HepG2 (cell line): ENCODE measurements around the gene TEX19. TPM values are rescaled to one million over a fixed set of nuclear protein-coding genes. Genes with fewer than 3 reads are reported as not detected.
A peak's percentile ranks its signal among the peaks of the same experiment; 100 is the strongest.

Experiments used
- ERF ChIP-seq: IDR thresholded peaks from 2 replicates; pipeline ENCODE4 v1.6.1; 2018; ENCODE audit warnings: missing biosample characterization, missing genetic modification reagents
- HNF1A ChIP-seq, 2 experiments: sonication (generic) in 1 of 2; formaldehyde crosslinking in 1 of 2; IDR thresholded peaks; 2 replicates each; pipeline versions ENCODE4 v1.4.0 to v1.6.1; 2016 to 2020; ENCODE audit warnings: borderline replicate concordance in 1 of 2, low read depth in 1 of 2, mild to moderate bottlenecking in 1 of 2, missing genetic modification reagents in 1 of 2
- NONO ChIP-seq, 2 experiments: fragments of 450-650 bp in 1 of 2; sonication (generic) in 1 of 2; formaldehyde crosslinking in 1 of 2; IDR thresholded peaks in 1 of 2; conservative IDR thresholded peaks in 1 of 2; 2 replicates each; pipeline versions ENCODE4 v1.6.1 to v1.8.0; 2017 to 2022; ENCODE audit warnings: mild to moderate bottlenecking in 1 of 2, missing genetic modification reagents in 1 of 2, moderate library complexity in 1 of 2
- ZBTB38 ChIP-seq: sonication (generic); formaldehyde crosslinking; IDR thresholded peaks from 2 replicates; pipeline ENCODE4 v1.5.1; 2020; ENCODE audit warnings: mild to moderate bottlenecking, missing genetic modification reagents
- ZFP36L2 ChIP-seq: sonication (generic); formaldehyde crosslinking; IDR thresholded peaks from 2 replicates; pipeline ENCODE4 v1.4.0; 2020; ENCODE audit warnings: missing genetic modification reagents
- ZFY ChIP-seq: sonication (generic); formaldehyde crosslinking; IDR thresholded peaks from 2 replicates; pipeline ENCODE4 v1.4.0; 2020; ENCODE audit warnings: missing genetic modification reagents
- ZMYM4 ChIP-seq: sonication (generic); formaldehyde crosslinking; IDR thresholded peaks from 2 replicates; pipeline ENCODE4 v1.8.1; 2023; ENCODE audit warnings: mild to moderate bottlenecking, missing genetic modification reagents
- ZNF205 ChIP-seq: IDR thresholded peaks from 2 replicates; pipeline ENCODE4 v1.6.1; 2018; ENCODE audit warnings: missing biosample characterization, missing genetic modification reagents
- ZNF274 ChIP-seq: sonication (generic); formaldehyde crosslinking; IDR thresholded peaks from 2 replicates; pipeline ENCODE4 v1.5.1; 2020; ENCODE audit warnings: mild to moderate bottlenecking, missing genetic modification reagents
- ZNF737 ChIP-seq: sonication (generic); formaldehyde crosslinking; IDR thresholded peaks from 2 replicates; pipeline ENCODE4 v1.5.0; 2020; ENCODE audit warnings: missing genetic modification reagents, mild to moderate bottlenecking, borderline replicate concordance
- ZNF768 ChIP-seq: sonication (generic); formaldehyde crosslinking; IDR thresholded peaks from 2 replicates; pipeline ENCODE4 v1.4.0; 2020; ENCODE audit warnings: missing genetic modification reagents
- polyA plus RNA-seq, 8 experiments: library from polyadenylated mRNA; depleted of rRNA in 3 of 8; stranded (reverse) in 7 of 8; unstranded in 1 of 8; fragments of >200 nt; fragmentation: Illumina TruSeq in 4 of 8; extraction: Trizol in 4 of 8; gene quantifications; 2 replicates each; pipeline versions ENCODE4 v1.2.1 to v1.2.3, GENCODE V29; 2011 to 2016; ENCODE audit warnings: low read depth in 4 of 8, missing spikeins in 1 of 8, mixed read lengths in 1 of 8; ENCODE audit not compliant: insufficient read depth in 1 of 8
- total RNA-seq, 5 experiments: library from RNA; depleted of rRNA; stranded (reverse); fragments of >200 nt; fragmentation: Illumina TruSeq; extraction: Trizol; gene quantifications; 2 replicates each; pipeline ENCODE4 v1.2.3, GENCODE V29; 2016; ENCODE audit warnings: low read depth in 1 of 5
- TF ChIP-seq, protein P1 (sequence below): sonication (generic); formaldehyde crosslinking; IDR thresholded peaks from 2 replicates; pipeline ENCODE4 v1.8.0; 2022; ENCODE audit warnings: missing genetic modification reagents, mild to moderate bottlenecking, moderate library complexity, borderline replicate concordance
- TF ChIP-seq, protein P2 (sequence below): sonication (generic); formaldehyde crosslinking; conservative IDR thresholded peaks from 2 replicates; pipeline ENCODE4 v1.4.0; 2020; ENCODE audit warnings: missing genetic modification reagents
- TF ChIP-seq, protein P3 (sequence below): sonication (generic); formaldehyde crosslinking; IDR thresholded peaks from 2 replicates; pipeline ENCODE4 v1.5.1; 2020; ENCODE audit warnings: missing genetic modification reagents, mild to moderate bottlenecking, borderline replicate concordance

TEX19 gene
- total and polyA plus RNA-seq, 2 of the 13 experiments (the other 11 are each of a cell fraction or from before 2014, with no cell fraction given), result 1.3 to 6.0 TPM

- TF ChIP-seq HNF1A (IDR thresholded peaks at IDR 0.05; ENCODE audit: low read depth) (no peak), HNF1A (CRISPR knock-in tag; IDR thresholded peaks at IDR 0.05; ENCODE audit: borderline replicate concordance) (0 out of 2 replicates have a peak, but pooled peaks have one; percentile 18), ZMYM4 (CRISPR knock-in tag) (0 out of 2 replicates have a peak, but pooled peaks have one; percentile 2), ZNF737 (0 out of 2 replicates have a peak, but pooled peaks have one; percentile 12), ZBTB38 (CRISPR knock-in tag) (peak; percentile 100), ZNF768 (CRISPR knock-in tag) (peak; percentile 35; the same call in 1 of the 2 replicates), ZNF205 (CRISPR knock-in tag) (0 out of 2 replicates have a peak, but pooled peaks have one; percentile 24), ZFY (CRISPR knock-in tag) (peak; percentile 18), ZNF274 (CRISPR knock-in tag) (0 out of 2 replicates have a peak, but pooled peaks have one; percentile 45), ZFP36L2 (0 out of 2 replicates have a peak, but pooled peaks have one; percentile 22), NONO (IDR thresholded peaks at IDR 0.05) (no peak), NONO (CRISPR knock-in tag; conservative IDR thresholded peaks at IDR 0.05) (peak; percentile 51; the same call in 1 of the 2 replicates), ERF (CRISPR knock-in tag) (peak; percentile 16; the same call in 1 of the 2 replicates)
- TF ChIP-seq, protein P1, sequence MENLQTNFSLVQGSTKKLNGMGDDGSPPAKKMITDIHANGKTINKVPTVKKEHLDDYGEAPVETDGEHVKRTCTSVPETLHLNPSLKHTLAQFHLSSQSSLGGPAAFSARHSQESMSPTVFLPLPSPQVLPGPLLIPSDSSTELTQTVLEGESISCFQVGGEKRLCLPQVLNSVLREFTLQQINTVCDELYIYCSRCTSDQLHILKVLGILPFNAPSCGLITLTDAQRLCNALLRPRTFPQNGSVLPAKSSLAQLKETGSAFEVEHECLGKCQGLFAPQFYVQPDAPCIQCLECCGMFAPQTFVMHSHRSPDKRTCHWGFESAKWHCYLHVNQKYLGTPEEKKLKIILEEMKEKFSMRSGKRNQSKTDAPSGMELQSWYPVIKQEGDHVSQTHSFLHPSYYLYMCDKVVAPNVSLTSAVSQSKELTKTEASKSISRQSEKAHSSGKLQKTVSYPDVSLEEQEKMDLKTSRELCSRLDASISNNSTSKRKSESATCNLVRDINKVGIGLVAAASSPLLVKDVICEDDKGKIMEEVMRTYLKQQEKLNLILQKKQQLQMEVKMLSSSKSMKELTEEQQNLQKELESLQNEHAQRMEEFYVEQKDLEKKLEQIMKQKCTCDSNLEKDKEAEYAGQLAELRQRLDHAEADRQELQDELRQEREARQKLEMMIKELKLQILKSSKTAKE (CRISPR knock-in tag), result peak; percentile 51; the same call in 1 of the 2 replicates
- TF ChIP-seq, protein P2, sequence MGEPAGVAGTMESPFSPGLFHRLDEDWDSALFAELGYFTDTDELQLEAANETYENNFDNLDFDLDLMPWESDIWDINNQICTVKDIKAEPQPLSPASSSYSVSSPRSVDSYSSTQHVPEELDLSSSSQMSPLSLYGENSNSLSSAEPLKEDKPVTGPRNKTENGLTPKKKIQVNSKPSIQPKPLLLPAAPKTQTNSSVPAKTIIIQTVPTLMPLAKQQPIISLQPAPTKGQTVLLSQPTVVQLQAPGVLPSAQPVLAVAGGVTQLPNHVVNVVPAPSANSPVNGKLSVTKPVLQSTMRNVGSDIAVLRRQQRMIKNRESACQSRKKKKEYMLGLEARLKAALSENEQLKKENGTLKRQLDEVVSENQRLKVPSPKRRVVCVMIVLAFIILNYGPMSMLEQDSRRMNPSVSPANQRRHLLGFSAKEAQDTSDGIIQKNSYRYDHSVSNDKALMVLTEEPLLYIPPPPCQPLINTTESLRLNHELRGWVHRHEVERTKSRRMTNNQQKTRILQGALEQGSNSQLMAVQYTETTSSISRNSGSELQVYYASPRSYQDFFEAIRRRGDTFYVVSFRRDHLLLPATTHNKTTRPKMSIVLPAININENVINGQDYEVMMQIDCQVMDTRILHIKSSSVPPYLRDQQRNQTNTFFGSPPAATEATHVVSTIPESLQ (CRISPR knock-in tag), result 0 out of 2 replicates have a peak, but pooled peaks have one; percentile 11
- TF ChIP-seq, protein P3, sequence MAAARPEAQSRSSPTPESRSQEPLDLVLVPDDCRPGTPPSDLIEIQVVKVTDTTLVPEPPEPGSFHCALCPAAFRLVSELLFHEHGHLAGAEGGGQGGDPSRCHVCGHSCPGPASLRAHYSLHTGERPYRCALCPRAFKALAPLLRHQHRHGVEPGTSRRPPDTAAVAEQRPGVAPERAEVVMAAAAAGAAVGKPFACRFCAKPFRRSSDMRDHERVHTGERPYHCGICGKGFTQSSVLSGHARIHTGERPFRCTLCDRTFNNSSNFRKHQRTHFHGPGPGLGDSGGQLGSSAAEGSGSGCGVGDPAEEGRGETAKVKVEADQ (CRISPR knock-in tag), result 0 out of 2 replicates have a peak, but pooled peaks have one; percentile 23
Measured at GRCh38 chr17:82345151-82345976, 13.7 kb upstream of the TEX19 start (continued).
